ENCODE data around the gene LMAN2.

The LMAN2 gene

DNA sequence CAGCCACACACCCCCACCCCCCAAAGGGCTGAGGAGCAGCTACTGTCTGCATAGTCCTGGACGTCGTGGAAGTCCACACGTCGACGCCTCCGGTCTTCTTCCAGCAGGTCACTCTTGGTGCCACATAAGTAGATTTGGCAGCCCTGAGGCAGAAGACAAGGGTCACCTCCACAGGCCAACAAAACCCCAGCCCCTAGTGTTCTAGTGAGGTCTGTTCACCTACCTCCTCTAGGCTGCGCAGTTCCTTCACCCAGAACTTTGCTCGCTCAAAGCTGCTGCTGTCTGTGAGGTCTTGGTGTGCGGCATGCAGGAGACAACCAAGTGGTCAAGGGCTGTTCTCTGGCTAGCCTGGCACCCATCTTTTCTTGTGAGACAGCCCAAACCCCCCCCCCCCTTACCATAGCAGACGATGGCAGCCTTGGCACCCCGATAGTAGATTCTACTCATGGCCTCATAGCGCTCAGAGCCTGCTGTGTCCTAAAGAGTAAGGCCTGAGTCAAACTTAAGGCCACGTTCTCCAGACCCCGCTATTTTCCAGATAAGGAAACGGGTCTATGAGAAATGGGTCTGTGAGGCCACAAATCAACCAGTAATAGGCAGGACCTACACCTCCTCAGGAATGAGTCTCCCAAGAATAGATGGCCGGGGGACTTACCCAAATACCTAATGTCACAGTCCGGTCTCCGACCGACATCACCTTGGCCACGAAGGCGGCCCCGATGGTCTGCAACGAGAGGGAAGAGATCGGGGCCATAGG is 48.9 kb downstream of the LMAN2 start:
- Histone ChIP-seq H3K27ac (ENCODE audit: extremely low read depth, low read depth, low read length) (no peak overlapping the region; the same call in 1 of the 2 replicates), H3K9me3 (ENCODE audit: control insufficient read depth, insufficient read depth, low read depth, low read length) (no peaks in the 10 kb centered on the region), H3K36me3 (ENCODE audit: control insufficient read depth in 2 of 2, insufficient read depth in 1 of 2, low read length in 2 of 2) (peaks cover 4 to 68% of the 10 kb centered on the region in 2 experiments; a peak in 2 of 3 replicates), H3K4me1 (ENCODE audit: control insufficient read depth, insufficient read depth, low read length) (peaks cover 13% of the 10 kb centered on the region), H3K4me3 (ENCODE audit: low read depth, low read length) (peak overlapping the region; percentile 90)
- TF ChIP-seq, protein P1, sequence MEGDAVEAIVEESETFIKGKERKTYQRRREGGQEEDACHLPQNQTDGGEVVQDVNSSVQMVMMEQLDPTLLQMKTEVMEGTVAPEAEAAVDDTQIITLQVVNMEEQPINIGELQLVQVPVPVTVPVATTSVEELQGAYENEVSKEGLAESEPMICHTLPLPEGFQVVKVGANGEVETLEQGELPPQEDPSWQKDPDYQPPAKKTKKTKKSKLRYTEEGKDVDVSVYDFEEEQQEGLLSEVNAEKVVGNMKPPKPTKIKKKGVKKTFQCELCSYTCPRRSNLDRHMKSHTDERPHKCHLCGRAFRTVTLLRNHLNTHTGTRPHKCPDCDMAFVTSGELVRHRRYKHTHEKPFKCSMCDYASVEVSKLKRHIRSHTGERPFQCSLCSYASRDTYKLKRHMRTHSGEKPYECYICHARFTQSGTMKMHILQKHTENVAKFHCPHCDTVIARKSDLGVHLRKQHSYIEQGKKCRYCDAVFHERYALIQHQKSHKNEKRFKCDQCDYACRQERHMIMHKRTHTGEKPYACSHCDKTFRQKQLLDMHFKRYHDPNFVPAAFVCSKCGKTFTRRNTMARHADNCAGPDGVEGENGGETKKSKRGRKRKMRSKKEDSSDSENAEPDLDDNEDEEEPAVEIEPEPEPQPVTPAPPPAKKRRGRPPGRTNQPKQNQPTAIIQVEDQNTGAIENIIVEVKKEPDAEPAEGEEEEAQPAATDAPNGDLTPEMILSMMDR (tag by site-specific recombination; IDR thresholded peaks at IDR 0.05): peak; percentile 45; the same call in 1 of the 2 replicates
- TF ChIP-seq, protein P2, sequence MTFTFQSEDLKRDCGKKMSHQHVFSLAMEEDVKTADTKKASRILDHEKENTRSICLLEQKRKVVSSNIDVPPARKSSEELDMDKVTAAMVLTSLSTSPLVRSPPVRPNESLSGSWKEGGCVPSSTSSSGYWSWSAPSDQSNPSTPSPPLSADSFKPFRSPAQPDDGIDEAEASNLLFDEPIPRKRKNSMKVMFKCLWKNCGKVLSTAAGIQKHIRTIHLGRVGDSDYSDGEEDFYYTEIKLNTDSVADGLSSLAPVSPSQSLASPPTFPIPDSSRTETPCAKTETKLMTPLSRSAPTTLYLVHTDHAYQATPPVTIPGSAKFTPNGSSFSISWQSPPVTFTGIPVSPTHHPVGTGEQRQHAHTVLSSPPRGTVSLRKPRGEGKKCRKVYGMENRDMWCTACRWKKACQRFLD (tag by site-specific recombination; IDR thresholded peaks at IDR 0.05): no peak
- TF ChIP-seq ZNF785 (tag by site-specific recombination; IDR thresholded peaks at IDR 0.05) (no peak), HOXD13 (CRISPR knock-in tag; IDR thresholded peaks at IDR 0.05; ENCODE audit: borderline replicate concordance) (no peak), GLIS2 (tag by site-specific recombination; IDR thresholded peaks at IDR 0.05) (peak; percentile 41; the same call in 1 of the 2 replicates)
- POLR2A ChIA-PET: interaction anchor here (0.6 kb wide), 1 partner anchor 148 kb away, joined by 3 read pairs; no protein-coding TSS in a partner anchor
- CTCF ChIA-PET: interaction anchor here (0.7 to 2.3 kb wide), 6 partner anchors 14 to 192 kb away, joined by 3 to 16 read pairs (median 4); no protein-coding TSS in a partner anchor

DNA sequence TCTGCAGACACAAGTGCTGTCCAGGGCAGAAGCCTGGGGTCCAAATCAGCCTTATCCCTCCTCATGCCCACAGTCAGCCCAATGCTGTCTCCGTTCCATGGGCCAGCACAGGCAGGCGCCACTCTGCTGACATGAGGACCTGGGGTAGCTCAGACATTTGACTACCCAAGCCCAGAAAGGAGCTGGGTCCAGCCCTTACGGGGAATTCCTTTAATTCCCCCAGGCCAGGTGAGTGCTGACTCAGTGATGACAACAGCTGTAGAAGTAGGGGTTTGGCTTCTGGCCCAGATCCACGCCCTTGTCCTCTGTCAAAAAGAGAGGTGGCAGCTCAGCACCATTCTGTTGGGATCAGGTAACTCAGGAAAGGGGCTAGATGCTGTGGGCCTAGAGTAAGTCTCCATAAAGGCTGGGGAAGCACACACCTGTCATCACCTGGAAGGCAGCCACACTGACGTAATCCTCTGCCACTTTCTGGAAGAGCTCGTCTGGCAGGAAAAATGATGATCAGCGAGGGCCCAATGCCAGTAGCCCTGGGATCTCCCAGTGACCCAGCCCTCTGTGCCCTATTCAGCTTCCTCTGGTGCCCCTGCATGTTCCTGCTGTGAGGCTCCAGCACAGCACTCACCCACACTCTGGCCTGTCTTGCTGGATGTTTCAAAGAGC is 49.8 kb downstream of the LMAN2 start:
- ChIA-PET CTCF (interaction anchor here (0.7 to 3.4 kb wide), 7 partner anchors 8 to 191 kb away, joined by 3 to 16 read pairs (median 5); no protein-coding TSS in a partner anchor), POLR2A (interaction anchor here (0.6 to 1.3 kb wide), 5 partner anchors 8 to 149 kb away, joined by 3 to 10 read pairs (median 3); partner anchors contain the start of gene MXD3)
- no peak overlapping the region for H3K4me3 ChIP-seq (ENCODE audit: low read depth, low read length)
- H3K36me3 ChIP-seq (ENCODE audit: control insufficient read depth in 2 of 2, insufficient read depth in 1 of 2, low read length in 2 of 2): peaks cover 4 to 68% of the 10 kb centered on the region in 2 experiments; a peak in 2 of 3 replicates
- no peak overlapping the region; the same call in 1 of the 2 replicates for H3K27ac ChIP-seq (ENCODE audit: extremely low read depth, low read depth, low read length)
- H3K9me3 ChIP-seq (ENCODE audit: control insufficient read depth, insufficient read depth, low read depth, low read length): no peaks in the 10 kb centered on the region
- H3K4me1 ChIP-seq (ENCODE audit: control insufficient read depth, insufficient read depth, low read length): peaks cover 13% of the 10 kb centered on the region
- TF ChIP-seq ZBTB1 (tag by site-specific recombination; IDR thresholded peaks at IDR 0.05): no peak
- TF ChIP-seq, protein P3, sequence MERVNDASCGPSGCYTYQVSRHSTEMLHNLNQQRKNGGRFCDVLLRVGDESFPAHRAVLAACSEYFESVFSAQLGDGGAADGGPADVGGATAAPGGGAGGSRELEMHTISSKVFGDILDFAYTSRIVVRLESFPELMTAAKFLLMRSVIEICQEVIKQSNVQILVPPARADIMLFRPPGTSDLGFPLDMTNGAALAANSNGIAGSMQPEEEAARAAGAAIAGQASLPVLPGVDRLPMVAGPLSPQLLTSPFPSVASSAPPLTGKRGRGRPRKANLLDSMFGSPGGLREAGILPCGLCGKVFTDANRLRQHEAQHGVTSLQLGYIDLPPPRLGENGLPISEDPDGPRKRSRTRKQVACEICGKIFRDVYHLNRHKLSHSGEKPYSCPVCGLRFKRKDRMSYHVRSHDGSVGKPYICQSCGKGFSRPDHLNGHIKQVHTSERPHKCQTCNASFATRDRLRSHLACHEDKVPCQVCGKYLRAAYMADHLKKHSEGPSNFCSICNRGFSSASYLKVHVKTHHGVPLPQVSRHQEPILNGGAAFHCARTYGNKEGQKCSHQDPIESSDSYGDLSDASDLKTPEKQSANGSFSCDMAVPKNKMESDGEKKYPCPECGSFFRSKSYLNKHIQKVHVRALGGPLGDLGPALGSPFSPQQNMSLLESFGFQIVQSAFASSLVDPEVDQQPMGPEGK (tag by site-specific recombination; IDR thresholded peaks at IDR 0.05): peak; percentile 50
- 0 out of 2 replicates have a peak, but pooled peaks have one; percentile 39 for TF ChIP-seq ZFP37 (tag by site-specific recombination; IDR thresholded peaks at IDR 0.05)
- TF ChIP-seq, protein P4, sequence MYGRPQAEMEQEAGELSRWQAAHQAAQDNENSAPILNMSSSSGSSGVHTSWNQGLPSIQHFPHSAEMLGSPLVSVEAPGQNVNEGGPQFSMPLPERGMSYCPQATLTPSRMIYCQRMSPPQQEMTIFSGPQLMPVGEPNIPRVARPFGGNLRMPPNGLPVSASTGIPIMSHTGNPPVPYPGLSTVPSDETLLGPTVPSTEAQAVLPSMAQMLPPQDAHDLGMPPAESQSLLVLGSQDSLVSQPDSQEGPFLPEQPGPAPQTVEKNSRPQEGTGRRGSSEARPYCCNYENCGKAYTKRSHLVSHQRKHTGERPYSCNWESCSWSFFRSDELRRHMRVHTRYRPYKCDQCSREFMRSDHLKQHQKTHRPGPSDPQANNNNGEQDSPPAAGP (tag by site-specific recombination; IDR thresholded peaks at IDR 0.05): no peak
- TF ChIP-seq, protein P5, sequence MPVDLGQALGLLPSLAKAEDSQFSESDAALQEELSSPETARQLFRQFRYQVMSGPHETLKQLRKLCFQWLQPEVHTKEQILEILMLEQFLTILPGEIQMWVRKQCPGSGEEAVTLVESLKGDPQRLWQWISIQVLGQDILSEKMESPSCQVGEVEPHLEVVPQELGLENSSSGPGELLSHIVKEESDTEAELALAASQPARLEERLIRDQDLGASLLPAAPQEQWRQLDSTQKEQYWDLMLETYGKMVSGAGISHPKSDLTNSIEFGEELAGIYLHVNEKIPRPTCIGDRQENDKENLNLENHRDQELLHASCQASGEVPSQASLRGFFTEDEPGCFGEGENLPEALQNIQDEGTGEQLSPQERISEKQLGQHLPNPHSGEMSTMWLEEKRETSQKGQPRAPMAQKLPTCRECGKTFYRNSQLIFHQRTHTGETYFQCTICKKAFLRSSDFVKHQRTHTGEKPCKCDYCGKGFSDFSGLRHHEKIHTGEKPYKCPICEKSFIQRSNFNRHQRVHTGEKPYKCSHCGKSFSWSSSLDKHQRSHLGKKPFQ (tag by site-specific recombination; IDR thresholded peaks at IDR 0.05): no peak
- TF ChIP-seq ZNF366 (tag by site-specific recombination; conservative IDR thresholded peaks at IDR 0.05): peak; percentile 70; the same call in 1 of the 2 replicates
- 0 out of 2 replicates have a peak, but pooled peaks have one; percentile 8 for TF ChIP-seq SP7 (tag by site-specific recombination; IDR thresholded peaks at IDR 0.05)
- peak; percentile 74 for TF ChIP-seq KLF1 (tag by site-specific recombination; IDR thresholded peaks at IDR 0.05)
- TF ChIP-seq, protein P6, sequence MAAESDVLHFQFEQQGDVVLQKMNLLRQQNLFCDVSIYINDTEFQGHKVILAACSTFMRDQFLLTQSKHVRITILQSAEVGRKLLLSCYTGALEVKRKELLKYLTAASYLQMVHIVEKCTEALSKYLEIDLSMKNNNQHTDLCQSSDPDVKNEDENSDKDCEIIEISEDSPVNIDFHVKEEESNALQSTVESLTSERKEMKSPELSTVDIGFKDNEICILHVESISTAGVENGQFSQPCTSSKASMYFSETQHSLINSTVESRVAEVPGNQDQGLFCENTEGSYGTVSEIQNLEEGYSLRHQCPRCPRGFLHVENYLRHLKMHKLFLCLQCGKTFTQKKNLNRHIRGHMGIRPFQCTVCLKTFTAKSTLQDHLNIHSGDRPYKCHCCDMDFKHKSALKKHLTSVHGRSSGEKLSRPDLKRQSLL (tag by site-specific recombination; IDR thresholded peaks at IDR 0.05): no peak
- peak; percentile 76 for TF ChIP-seq ZNF629 (tag by site-specific recombination; IDR thresholded peaks at IDR 0.05)
- TF ChIP-seq, protein P7, sequence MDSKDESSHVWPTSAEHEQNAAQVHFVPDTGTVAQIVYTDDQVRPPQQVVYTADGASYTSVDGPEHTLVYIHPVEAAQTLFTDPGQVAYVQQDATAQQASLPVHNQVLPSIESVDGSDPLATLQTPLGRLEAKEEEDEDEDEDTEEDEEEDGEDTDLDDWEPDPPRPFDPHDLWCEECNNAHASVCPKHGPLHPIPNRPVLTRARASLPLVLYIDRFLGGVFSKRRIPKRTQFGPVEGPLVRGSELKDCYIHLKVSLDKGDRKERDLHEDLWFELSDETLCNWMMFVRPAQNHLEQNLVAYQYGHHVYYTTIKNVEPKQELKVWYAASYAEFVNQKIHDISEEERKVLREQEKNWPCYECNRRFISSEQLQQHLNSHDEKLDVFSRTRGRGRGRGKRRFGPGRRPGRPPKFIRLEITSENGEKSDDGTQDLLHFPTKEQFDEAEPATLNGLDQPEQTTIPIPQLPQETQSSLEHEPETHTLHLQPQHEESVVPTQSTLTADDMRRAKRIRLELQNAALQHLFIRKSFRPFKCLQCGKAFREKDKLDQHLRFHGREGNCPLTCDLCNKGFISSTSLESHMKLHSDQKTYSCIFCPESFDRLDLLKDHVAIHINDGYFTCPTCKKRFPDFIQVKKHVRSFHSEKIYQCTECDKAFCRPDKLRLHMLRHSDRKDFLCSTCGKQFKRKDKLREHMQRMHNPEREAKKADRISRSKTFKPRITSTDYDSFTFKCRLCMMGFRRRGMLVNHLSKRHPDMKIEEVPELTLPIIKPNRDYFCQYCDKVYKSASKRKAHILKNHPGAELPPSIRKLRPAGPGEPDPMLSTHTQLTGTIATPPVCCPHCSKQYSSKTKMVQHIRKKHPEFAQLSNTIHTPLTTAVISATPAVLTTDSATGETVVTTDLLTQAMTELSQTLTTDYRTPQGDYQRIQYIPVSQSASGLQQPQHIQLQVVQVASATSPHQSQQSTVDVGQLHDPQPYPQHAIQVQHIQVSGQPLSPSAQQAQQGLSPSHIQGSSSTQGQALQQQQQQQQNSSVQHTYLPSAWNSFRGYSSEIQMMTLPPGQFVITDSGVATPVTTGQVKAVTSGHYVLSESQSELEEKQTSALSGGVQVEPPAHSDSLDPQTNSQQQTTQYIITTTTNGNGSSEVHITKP (tag by site-specific recombination; IDR thresholded peaks at IDR 0.05): peak; percentile 39; the same call in 1 of the 2 replicates
- TF ChIP-seq KLF8 (tag by site-specific recombination; IDR thresholded peaks at IDR 0.05): peak; percentile 56
- peak; percentile 53 for TF ChIP-seq OSR2 (tag by site-specific recombination; IDR thresholded peaks at IDR 0.05)
- TF ChIP-seq KLF10 (tag by site-specific recombination; IDR thresholded peaks at IDR 0.05): peak; percentile 85
